Stomach (tissue), 9 donors: Measurements from ENCODE around the gene CD48. TPM values are rescaled to one million over a fixed set of nuclear protein-coding genes. Genes with fewer than 3 reads are reported as not detected.
"Not testable (repeated sequence)": the region's sequence is repeated elsewhere in the genome, so short reads cannot be mapped to it uniquely, and the experiment has no call there.

ENCODE experiments used
- DNase-seq, 2 donors: peaks; one replicate each; pipeline versions ENCODE4 v3.0.0 to v3.0.0-alpha.2; 2013 to 2019
- H3K27ac ChIP-seq, 5 donors: fragments of 200-600 bp in 4 of 5; sonication (generic) in 4 of 5; one replicate each; pipeline ENCODE4 v1.5.1; 2013 to 2019; ENCODE audit warnings: mild to moderate bottlenecking in 1 of 5, moderate library complexity in 1 of 5
- H3K27me3 ChIP-seq, 3 donors: fragments of 200-600 bp; sonication (generic); one replicate each; pipeline ENCODE4 v1.5.1; 2017 to 2019; ENCODE audit warnings: mixed run types in 1 of 3
- H3K36me3 ChIP-seq, 4 donors: fragments of 200-600 bp; sonication (generic); 1 replicate in 3 of 4; 2 replicates in 1 of 4; pipeline ENCODE4 v1.5.1; 2016 to 2019
- H3K4me1 ChIP-seq, 4 donors: fragments of 200-600 bp; sonication (generic); one replicate each; pipeline ENCODE4 v1.5.1; 2016 to 2019
- H3K4me3 ChIP-seq, 4 donors: fragments of 200-600 bp; sonication (generic) in 3 of 4; one replicate each; pipeline ENCODE4 v1.5.1; 2016 to 2019; ENCODE audit warnings: mild to moderate bottlenecking in 1 of 4
- H3K9me3 ChIP-seq, 4 donors: fragments of 200-600 bp; sonication (generic); one replicate each; pipeline ENCODE4 v1.5.1; 2016 to 2019
- EP300 ChIP-seq: sonication (generic); formaldehyde crosslinking; IDR thresholded peaks from one replicate; pipeline ENCODE4 v1.6.1; 2017; ENCODE audit warnings: antibody characterized with exemption
- POLR2A ChIP-seq, 4 donors: fragments of 450-650 bp; IDR thresholded peaks; one replicate each; pipeline ENCODE4 v1.6.1; 2016; ENCODE audit warnings: antibody characterized with exemption in 4 of 4, control low read depth in 2 of 4, mild to moderate bottlenecking in 1 of 4, moderate library complexity in 1 of 4
- POLR2AphosphoS5 ChIP-seq, 3 donors: sonication (generic); formaldehyde crosslinking; IDR thresholded peaks; one replicate each; pipeline ENCODE4 v1.6.1; 2016; ENCODE audit warnings: antibody characterized with exemption in 3 of 3
- WGBS, 5 donors: extraction: QIAGEN DNeasy Blood & Tissue Kit in 3 of 5; methylation state at CpG; one replicate each; pipeline versions ENCODE4 v1.1.5 to v1.1.7; 2013 to 2018; 5-methylcytosine and 5-hydroxymethylcytosine counted together
- intact Hi-C: fragments of 100-400 bp; cut with DNase I; formaldehyde crosslinking; loops from one replicate; pipeline ENCODE4 v1.15.1; 2023; ENCODE audit warnings: low total_unique reads
- polyA plus RNA-seq, 3 donors: library from polyadenylated mRNA; stranded (reverse); fragments of 200-250 nt; gene quantifications; one replicate each; pipeline ENCODE4 v1.2.3, GENCODE V29; 2013
- total RNA-seq, 5 donors: library from RNA; depleted of rRNA; stranded (reverse); fragments of >200 nt; gene quantifications; one replicate each; pipeline versions ENCODE4 v1.1.0 to v1.2.3, GENCODE V29; 2014 to 2016
- TF ChIP-seq, protein P1 (sequence below), 7 experiments: fragments of 450-650 bp in 4 of 7; fragments of 200-600 bp in 3 of 7; sonication (generic) in 3 of 7; IDR thresholded peaks; one replicate each; pipeline ENCODE4 v1.5.1; 2016 to 2019; ENCODE audit warnings: antibody characterized with exemption in 7 of 7, control low read depth in 2 of 7, mild to moderate bottlenecking in 1 of 7
- donor health status: healthy with polysubstance abuse.
- donor health status: Bipolar disorder and iron deficiency.
- donor health status: healthy.

The CD48 gene
- total and polyA plus RNA-seq, 8 donors = 0.58 to 23.7 (median 8.8) TPM; not detected in 2

DNA sequence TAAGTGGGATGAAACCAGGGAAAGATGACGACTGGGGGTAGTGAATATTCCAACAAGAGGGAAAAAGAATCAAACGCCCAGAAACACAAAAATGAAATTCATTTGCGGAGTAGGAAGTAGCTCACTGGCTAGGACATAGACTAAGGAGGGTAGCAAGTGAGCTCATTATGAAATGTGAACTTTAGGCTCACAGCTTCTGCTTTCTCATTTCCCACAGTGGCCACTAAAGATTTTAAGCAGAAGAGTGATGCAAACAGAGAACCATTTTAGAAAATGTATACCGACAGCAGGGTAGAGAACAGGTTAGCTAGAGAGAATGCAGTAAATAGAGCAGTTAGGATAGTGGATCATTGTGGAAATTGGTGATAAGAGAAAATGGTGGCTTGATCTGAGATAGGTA, 3.5 kb downstream of the CD48 start:
- TF ChIP-seq EP300 (no peak), POLR2A (IDR thresholded peaks at IDR 0.05) (no peak), POLR2AphosphoS5 (IDR thresholded peaks at IDR 0.05) (no peak)
- TF ChIP-seq, protein P1, sequence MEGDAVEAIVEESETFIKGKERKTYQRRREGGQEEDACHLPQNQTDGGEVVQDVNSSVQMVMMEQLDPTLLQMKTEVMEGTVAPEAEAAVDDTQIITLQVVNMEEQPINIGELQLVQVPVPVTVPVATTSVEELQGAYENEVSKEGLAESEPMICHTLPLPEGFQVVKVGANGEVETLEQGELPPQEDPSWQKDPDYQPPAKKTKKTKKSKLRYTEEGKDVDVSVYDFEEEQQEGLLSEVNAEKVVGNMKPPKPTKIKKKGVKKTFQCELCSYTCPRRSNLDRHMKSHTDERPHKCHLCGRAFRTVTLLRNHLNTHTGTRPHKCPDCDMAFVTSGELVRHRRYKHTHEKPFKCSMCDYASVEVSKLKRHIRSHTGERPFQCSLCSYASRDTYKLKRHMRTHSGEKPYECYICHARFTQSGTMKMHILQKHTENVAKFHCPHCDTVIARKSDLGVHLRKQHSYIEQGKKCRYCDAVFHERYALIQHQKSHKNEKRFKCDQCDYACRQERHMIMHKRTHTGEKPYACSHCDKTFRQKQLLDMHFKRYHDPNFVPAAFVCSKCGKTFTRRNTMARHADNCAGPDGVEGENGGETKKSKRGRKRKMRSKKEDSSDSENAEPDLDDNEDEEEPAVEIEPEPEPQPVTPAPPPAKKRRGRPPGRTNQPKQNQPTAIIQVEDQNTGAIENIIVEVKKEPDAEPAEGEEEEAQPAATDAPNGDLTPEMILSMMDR (IDR thresholded peaks at IDR 0.05) = no peak
- H3K4me1 ChIP-seq = peaks cover 0 to 17% (median 0%) of the 10 kb centered on the region in 4 donors
- H3K27ac ChIP-seq = peak overlapping the region in 4 of 5 donors; percentile 10 to 78 (median 58)
- intact Hi-C loops = no loop called here
- H3K27me3 ChIP-seq = peaks cover 0 to 8% (median 0%) of the 10 kb centered on the region in 3 donors
- 71 to 81% (median 75%) methylated on average over 4 of the region's 4 CpGs for WGBS, 5 donors
- H3K4me3 ChIP-seq = peak overlapping the region in 1 of 4 donors; percentile 14
- no peaks in the 10 kb centered on the region for H3K36me3 ChIP-seq
- H3K9me3 ChIP-seq = no peaks in the 10 kb centered on the region
- no peak for DNase-seq

DNA sequence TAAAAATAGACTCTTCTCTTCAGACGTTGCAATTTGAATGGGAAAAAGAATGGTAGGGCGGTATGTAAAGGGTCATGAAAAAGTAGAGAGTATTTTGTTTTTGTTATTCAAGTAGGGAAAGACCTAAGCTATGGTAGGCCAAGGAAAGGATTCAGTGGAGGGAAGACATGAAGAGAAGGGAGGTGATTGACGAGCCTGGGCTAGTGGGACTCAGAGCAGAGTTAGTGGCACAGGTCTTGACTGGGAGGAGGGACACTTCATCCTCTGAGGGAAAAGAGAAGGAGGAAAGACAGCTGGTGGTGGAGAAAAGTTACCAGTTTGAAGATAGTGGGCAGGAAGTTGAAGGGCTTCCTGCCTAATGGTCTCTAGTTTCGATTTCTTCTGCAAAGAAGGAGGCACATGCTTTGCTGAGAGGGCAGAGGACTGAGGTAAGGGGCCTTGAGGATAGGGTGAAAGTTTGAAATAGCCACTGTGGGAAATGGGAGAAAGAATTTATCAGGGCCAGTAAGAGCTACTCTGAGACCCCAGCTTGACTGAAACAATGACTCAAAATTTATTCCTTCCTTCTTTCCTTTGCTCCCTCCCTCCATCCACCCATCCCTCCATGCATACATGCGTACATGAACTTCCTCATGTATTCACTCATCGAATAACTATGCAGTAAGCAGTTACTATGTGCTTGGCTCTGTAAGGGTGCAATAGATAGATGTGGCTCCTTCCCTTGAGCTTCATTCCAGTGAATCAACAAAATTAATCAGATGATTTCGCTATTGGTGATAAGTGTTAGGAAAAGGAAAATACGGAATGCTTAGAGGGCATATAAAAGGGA, 4.2 kb downstream of the CD48 start:
- intact Hi-C loops = no loop called here
- no peak for TF ChIP-seq POLR2AphosphoS5 (IDR thresholded peaks at IDR 0.05)
- TF ChIP-seq, protein P1 (IDR thresholded peaks at IDR 0.05) = no peak
- no peak for TF ChIP-seq POLR2A (IDR thresholded peaks at IDR 0.05)
- peak overlapping the region in 1 of 4 donors; percentile 14 for H3K4me3 ChIP-seq
- no peaks in the 10 kb centered on the region for H3K9me3 ChIP-seq
- peaks cover 0 to 4% (median 0%) of the 10 kb centered on the region in 3 donors for H3K27me3 ChIP-seq
- no peak for DNase-seq
- WGBS, 5 donors = 70 to 80% (median 73%) methylated on average over 8 of the region's 8 CpGs
- peaks cover 0 to 17% (median 0%) of the 10 kb centered on the region in 4 donors for H3K4me1 ChIP-seq
- peak overlapping the region; percentile 10 to 78 (median 40) for H3K27ac ChIP-seq
- H3K36me3 ChIP-seq = no peaks in the 10 kb centered on the region

DNA sequence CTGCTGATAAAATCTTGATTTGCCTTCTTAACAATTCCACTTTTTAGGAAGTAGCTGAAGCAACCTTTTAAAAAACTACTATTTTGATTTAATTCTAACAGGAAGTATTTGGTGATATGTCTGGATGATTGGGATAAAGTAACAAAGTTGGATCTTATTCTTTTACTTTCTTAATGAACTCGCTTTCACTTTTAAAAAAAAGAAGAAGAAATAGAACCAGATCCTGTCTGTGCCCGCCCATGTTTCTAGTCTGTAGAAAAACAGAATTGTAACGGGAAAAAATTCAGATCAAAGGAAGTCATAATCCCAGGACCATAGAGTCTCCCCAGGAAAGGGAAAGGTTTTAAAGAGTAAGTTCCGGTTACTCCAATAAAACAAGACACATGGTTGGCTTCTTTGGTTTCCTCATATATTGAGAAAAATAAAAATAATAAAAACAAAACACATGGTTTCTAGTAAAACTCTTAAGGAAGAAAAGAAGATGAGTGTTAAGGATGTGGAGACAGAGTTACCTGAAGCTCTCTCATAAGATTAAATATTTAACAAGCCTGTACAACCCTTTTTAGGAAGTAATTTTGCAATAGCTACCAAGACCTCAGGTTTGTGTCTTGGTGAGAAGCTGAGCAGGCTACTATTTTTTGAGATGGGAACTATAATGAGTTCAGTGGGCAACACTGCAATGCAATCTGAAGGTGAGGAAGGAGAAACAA, 4.9 kb downstream of the CD48 start:
- Histone ChIP-seq H3K9me3 (no peaks in the 10 kb centered on the region), H3K36me3 (no peaks in the 10 kb centered on the region), H3K27ac (peak overlapping the region in 2 of 5 donors; percentile 75 to 78), H3K4me1 (peaks cover 0 to 17% (median 0%) of the 10 kb centered on the region in 4 donors), H3K27me3 (peaks cover 0 to 3% (median 0%) of the 10 kb centered on the region in 3 donors), H3K4me3 (no peak overlapping the region)
- no peak for TF ChIP-seq EP300
- TF ChIP-seq POLR2AphosphoS5 (IDR thresholded peaks at IDR 0.05) = no peak
- TF ChIP-seq, protein P1 (IDR thresholded peaks at IDR 0.05) = no peak
- no peak for TF ChIP-seq POLR2A (IDR thresholded peaks at IDR 0.05)
- WGBS, 5 donors = 41 to 62% (median 55%) methylated on average over 4 of the region's 4 CpGs
- no peak for DNase-seq
- intact Hi-C loops = no loop called here

DNA sequence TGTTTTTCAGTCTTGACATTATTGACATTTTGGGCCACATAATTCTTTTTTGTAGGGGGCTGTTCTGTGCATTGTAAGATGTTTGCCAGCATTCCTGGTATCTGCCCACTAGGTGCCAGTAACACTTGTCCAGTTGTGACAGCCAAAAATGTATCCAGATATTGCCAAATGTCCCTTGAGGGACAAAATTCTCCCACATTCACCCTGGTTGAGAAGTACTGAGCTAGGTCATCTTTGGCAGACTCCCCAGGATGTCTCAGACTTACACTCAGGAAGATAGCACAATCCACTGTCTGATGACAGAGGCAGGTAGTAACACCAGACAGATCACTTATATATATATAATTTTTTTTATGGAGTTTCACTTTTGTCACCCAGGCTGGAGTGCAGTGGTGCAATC, 5.9 kb downstream of the CD48 start:
- peak overlapping the region in 2 of 5 donors; percentile 50 to 75 for H3K27ac ChIP-seq

DNA sequence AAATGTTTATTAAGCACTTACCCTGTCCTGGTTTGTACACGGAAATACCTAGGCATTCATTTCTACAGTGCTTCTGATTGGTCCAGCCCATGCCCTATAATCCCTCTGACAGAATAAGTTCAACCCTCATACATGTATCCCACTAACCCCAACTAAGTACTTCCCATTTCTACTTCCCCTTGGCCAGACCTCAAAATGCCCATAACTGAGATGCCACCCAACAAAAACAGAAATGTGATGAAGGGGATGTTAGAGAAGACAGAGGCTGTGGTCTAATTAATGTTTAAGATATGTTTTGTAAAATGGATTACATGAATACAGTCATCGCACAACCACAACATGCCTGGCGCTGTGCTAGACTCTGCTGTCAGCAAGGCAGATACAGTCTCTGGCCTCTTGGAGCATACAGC, 6.4 kb downstream of the CD48 start:
- H3K36me3 ChIP-seq, H3K4me3 ChIP-seq, DNase-seq, H3K9me3 ChIP-seq, H3K27me3 ChIP-seq, intact Hi-C loops: not testable (repeated sequence)
- Histone ChIP-seq H3K4me1 (peaks cover 0 to 17% (median 0%) of the 10 kb centered on the region in 4 donors), H3K27ac (peak overlapping the region in 2 of 5 donors; percentile 50 to 75)
- 62 to 82% (median 72%) methylated on average over 3 of the region's 3 CpGs for WGBS, 5 donors

More for the DNA sequence above, 5.9 kb downstream of the CD48 start:
- Histone ChIP-seq H3K36me3 (no peaks in the 10 kb centered on the region), H3K27me3 (peaks cover 0 to 3% (median 0%) of the 10 kb centered on the region in 3 donors), H3K4me1 (peaks cover 0 to 17% (median 0%) of the 10 kb centered on the region in 4 donors), H3K9me3 (no peaks in the 10 kb centered on the region), H3K4me3 (peak overlapping the region in 1 of 4 donors; percentile 1)
- intact Hi-C loops = no loop called here
- DNase-seq = no peak
- no peak for TF ChIP-seq EP300
- TF ChIP-seq POLR2AphosphoS5 (IDR thresholded peaks at IDR 0.05) = no peak
- no peak for TF ChIP-seq POLR2A (IDR thresholded peaks at IDR 0.05)
- TF ChIP-seq, protein P1 (IDR thresholded peaks at IDR 0.05) = no peak
